COLO668 (cell line): ENCODE results near the gene ZNF423.

Source experiments
- DNase-seq: peaks from one replicate; lab custom pipeline; 2025; ENCODE audit not compliant: unreplicated experiment; lab: John Stamatoyannopoulos, UW

Gene ZNF423

DNA sequence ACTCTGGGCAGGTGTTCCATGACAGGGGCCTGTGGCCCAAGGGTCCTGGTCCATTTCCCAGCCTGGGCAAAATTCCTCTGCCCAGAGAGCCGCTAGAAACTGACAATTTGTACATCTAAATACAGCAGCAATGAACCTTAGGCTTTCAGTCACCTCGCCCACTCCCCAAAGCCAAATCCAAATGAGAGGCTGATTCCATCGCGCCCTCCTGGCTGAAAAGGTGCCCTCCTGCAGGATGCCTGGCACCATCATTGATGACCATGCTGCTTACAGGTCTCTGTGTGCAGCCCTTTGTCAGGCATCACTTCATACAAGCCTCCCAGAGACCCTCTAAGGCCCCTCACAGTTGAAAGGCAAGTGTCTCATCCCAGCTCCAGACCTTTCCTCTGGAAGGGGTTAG lies 367.6 kb downstream of the ZNF423 start:
- DNase-seq: no peak

DNA sequence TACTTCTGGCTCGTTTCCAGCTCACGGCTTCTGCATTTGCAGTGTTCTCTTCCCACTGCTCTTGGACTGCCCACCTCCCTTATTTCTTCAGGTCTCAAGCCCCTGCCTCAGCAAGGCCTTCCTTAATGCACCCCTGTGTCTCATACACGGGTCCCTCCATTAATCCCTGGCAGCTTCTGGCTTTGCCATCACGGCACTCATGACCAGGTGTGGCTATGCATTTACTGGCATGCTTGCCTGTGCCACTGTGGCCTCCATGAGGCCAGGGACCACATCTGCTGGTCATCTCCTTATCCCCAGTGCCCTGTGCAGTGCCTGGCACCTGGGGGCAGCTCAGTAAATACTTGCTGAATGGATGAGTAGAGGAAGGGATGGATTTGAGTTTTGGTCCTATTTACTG lies 368.2 kb downstream of the ZNF423 start:
- no peak for DNase-seq

DNA sequence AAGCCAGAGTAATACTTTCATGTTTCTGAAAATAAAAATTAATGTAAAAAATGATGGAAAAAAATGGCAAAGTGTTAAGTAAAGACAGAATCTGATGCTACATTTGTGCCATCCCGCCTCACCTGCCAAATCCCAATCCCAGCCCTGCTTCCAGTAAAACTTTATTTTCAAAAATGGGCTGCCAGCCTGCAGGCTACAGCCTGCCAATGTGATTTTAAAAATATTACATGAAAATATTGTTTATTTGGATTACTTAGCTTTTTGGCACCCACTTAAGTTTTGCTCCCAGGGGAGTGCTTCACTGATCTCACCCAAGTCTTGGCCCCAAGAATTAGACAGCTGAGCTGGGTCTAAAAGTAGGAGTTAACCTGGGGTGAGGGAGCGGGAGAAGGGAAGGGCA lies 369.5 kb downstream of the ZNF423 start:
- no peak for DNase-seq

DNA sequence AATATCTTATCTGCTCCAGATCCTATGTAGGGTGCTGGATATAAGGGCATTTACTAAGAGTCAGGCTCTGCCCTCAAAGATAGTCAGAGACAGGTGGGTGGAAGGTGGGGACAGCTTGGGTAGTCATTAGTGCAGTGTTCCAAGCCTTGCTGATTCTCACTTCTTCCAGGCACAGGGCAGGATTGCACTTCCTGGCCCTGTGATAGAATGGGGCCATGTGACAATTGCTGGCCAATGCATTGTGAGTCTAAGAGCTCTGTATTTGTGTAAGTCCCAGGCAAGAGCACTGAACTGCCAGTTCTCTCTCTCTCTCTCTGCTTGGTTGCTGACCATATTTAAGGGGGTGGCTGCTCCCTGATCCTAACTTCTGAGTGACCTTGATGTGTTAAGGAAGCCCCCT lies 370.2 kb downstream of the ZNF423 start:
- DNase-seq: no peak

DNA sequence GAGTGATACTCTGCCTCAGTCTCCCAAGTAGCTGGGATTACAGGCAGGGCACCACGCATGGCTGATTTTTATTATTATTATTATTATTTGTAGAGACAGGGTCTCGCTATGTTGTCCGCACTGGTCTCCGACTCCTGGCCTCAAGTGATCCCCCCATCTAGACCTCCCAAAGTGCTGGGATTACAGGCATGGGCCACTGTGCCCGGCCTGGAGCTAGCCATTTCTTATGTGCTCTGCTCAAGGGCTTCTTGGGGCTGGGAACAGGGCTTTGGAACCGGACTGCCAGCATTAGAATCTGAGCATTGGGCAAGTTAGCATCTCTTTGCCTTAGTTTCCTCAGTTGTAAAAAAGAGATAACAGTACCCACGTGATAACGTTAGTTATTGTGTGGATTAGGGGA lies 371.0 kb downstream of the ZNF423 start:
- no peak for DNase-seq

DNA sequence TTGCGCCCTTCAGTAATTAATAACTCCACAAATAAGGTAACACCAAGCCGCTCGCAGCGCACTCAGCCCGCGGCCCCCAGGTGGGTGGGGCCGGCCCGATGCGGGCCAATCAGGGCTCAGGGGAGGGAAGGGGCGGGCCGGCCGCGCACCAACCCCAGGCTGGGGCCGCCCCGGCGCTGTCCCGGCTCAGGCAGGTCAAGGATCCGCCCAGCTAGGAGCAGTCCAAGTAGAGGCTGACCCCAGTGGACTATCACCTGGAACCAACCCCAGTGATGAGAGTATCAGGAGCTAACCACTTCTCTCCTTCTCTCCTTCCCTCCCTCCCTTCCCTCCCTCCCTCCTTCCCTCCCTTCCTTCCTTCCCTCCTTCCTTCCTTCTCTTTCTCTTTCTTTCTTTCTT lies 371.5 kb downstream of the ZNF423 start:
- DNase-seq: no peak

DNA sequence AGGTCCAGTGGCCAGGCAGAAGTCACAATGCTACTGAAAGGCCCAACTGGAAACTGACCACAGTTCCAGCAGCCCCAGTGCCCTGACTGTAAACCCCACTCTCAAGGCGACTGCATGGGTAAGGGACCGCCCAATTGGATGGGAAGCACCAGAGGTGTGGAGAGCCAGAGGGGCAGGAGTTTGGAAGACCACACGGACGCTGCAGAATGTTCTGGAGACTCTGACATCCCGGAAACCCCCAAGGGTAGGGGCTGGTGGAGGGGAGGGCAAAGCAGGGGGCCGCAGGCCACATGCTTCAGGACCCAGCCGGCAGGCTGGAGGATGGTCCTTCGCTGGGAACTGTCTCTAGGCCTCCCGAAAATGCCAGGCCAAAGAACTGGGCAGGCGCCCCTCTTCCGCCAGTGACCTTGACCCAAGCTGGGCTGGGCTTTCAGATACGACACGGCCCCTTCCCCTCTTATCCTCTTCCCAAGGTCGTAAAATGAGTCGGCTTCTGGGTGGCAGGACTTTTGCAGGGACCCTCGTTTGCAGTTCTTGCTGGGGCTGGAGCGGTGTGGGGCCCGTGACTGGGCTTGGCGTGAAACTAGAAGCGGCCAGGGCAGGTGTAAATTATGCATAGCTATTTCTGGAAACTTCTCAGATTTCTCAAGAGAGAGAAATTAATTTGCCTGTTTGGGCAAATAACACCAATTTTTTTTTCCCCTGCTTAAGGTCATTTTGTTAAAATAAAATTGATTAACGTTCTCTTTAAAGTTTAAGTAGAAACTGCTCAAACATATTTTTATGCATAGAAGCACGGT lies 372.1 kb downstream of the ZNF423 start:
- DNase-seq: no peak

DNA sequence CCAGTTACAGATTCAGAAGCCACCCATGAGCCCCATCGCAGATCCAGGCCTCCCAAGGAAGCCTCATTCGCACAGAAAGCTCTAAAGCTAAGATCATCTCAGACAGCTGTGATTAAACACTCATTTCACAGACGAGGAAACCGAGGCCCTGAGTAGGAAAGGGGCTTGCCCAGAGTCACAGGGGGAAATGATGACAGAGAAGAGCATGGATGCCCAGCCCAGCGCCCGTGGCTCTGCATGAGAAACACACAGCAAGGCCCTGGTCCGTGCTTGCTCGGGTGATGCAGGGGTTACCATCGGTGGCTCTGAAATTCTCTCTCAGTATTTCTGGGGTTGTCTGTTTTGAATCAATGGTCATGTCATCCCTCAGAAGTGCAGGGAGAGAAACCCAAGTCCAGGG lies 372.7 kb downstream of the ZNF423 start:
- no peak for DNase-seq

DNA sequence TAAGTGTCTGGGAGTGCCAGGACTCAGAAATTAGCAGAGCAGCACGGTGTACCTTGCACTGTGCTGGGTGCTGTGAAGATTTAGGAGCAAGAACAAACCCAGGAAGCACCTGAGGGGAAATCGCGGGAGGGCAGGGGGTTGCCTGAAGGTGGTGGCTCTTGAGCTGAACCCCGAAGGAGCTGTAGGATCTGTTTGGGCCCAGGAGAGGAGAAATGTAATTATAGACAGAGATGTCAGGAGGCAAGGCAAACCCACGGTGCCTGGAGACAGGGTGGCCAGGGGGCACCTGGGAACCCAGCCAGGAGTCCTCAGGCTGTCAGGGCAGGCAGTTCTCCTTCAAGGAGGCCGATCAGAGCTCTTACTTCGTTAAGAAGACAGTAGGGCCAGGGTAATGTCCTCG lies 373.2 kb downstream of the ZNF423 start:
- DNase-seq: no peak

DNA sequence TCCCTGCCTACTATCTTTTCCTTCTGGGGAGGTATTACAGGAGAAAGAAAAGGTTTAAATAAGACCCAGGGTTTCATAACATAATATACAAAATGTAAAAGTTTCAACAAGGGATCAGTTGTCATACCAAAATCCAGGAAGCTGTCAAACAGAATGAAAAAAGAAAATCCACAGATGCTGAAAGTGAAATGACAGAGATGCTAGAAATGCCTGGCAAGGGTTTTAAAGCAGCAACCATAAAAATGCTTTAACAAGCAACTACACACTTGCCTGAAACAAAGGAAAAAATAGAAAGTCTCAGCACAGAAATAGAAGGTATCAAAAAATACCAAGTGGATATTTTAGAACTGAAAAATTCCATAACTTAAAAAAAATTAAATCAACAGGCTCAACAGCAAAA lies 377.3 kb downstream of the ZNF423 start:
- no peak for DNase-seq

DNA sequence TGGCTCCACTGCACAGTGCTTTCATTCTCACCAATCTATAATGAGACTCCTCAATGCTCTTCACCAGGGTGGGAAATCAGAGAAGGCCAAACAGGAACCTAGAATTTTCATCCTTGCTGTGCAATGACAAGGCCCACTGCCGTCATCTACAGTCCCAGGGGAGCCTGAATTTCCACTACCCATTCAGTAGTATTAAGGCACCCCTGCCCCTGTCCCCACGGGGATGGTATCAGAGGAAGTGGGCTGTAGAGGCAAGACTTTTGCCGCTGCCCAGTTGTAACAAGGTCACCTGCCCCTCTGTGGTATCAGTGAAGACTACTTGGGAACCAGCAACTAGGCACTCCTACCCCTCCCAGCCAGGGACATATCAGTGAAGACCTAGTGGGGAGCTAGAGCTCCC lies 377.8 kb downstream of the ZNF423 start:
- DNase-seq: no peak

DNA sequence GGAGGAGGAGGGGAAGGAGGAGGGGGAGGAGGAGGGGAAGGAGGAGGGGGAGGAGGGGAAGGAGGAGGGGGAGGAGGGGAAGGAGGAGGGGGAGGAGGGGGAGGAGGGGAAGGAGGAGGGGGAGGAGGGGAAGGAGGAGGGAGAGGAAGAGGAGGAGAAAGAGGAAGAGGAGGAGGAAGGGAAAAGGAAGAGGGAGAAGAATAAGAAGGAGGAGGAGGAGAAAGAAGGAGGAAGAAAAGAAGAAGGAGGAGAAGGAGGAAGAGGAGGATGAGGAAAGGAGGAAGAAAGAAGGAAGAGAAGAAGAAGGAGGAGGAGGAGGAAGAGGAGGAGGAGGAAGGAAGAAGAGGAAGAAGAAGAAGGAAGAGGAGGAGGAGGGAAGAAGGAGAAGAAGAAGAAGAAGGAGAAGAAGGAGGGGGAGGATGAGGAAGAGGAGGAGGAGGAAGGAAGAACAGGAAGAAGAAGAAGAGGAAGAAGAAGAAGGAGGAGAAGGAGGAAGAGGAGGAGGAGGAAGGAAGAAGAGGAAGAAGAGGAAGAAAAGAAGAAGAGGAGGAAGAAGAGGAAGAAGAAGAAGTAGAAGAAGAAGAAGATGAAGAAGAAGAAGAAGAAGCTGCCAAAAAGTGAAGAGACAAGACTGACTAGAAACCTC lies 378.5 kb downstream of the ZNF423 start:
- DNase-seq: no peak

DNA sequence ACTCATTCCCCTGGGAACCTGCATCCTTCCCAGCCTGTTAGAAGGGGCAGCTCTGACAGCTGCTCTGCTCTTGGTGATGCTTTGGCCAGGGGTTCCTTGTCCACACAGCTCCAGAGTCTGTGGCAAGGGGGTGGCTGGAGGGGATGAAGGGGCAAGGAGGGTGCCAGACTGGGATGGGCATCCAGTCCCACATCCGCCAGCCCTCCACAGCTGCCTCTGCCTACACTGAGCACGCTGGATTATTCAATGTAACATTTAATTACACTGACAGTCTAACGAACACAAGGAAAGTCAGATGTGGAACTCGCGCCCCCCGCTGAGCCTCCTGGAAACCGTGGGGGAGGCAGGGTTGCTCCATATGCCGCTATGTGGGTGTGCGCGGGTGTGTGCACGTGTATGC lies 381.2 kb downstream of the ZNF423 start:
- DNase-seq: no peak

DNA sequence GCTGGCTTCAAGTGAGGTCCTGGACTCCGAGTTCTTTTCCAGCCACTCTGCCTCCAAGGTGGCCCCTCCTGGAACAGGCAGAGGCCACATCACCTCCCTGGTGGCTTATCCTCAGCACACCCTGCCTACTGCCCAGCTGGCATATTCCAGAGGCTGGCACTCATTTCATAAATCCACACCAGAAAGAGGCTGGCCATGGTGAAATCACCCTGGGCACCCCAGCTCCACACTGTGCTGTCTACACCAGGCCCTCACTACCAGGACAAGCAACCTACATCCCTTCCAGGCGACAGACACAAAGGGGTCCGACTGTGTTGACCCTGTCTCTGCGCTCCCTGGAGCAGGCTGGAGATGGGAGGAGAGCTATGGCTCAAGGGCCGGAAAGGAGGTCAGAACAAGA lies 382.1 kb downstream of the ZNF423 start:
- DNase-seq: no peak

DNA sequence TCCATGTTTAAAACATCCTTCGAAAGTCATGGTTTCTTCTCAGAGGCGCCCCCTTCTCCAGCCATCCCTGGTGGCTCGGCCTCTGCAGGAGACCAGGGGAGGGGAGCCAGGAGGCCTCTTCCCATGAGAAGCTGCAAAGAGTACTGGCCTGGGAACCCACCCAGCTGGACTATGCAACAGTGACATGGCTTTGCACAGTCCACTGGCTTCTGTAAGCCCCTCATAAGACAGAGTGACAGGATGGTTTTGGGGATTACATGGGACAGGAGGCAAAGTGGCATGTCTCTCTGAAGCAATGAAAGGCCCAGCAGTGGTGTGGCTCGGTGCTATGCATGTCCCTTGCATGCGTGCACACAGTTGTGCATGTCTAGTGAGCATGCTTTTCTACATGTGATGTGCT lies 382.8 kb downstream of the ZNF423 start:
- DNase-seq: no peak

DNA sequence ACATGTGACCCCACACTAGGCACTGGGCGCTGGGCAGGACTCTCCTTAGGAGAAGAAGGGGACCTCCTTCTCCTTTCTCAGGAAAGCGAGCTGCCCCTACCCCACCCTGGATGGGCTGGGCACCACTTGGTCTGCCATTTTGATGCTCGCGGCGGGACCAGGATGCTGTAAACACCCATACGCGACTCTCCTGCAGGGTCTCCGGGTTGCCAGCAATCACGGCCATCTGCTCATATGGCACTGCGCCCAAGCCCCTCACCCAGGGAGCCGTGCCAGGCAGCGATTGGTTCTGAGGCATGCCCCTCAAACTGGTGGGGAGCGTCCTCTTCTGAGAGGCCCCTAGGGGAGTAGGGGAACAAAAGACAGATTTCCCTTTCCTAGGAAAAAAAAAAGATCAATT lies 383.3 kb downstream of the ZNF423 start:
- DNase-seq: no peak

DNA sequence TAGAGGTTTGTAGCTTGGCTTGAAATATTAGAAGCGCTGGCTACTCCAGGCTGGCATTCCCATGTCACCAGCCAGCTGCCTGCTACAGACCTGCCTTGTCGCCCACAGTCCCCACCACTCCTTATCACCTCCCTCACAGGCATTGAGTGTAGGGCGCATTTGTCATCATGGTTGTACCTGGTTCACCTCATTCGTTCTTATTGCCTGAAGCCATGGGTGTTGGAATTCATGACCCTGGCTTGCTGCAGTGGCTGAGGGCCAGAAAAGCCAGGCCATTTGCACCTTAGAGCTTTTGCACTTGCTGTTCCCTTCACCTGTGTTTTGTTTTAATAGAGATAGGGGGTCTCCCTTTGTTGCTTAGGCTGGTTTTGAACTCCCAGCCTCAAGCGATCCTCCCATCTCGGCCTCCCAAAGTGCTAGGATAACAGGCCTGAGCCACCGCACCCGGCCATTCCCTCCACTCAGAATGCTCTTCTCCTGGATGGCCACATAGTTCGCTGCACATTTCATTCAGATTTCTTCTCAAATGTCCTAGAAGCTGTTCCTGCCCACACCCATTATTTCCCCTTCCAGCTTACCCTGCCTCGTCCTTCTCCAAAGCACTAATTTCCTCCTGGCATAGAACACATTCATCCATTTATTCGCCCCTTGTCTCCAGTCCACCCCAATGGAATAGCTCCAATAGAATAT lies 384.7 kb downstream of the ZNF423 start:
- no peak for DNase-seq

DNA sequence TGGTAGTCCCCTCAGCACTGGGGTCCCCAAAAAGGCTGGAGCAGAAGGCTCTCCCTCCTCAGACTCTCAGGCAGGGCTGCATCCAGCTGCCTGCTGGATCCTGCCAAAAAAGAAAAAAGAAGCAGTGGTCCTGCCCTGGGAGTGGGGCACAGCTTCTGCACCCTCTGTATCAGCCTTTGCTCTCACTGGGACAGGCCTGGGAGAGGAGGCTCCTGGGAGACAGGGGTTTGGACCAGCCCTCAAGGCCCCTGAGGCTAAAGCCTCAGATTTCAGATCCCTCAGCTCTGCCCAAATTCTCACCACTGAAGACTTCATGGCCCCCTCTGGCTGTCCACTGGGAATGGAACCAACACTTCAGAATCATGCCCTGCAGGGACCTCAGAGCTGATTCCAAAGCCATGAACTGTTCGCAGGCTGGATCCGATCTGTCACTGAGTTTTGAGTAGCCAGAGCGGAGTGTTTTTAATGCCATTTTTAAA lies 385.4 kb downstream of the ZNF423 start:
- no peak for DNase-seq

DNA sequence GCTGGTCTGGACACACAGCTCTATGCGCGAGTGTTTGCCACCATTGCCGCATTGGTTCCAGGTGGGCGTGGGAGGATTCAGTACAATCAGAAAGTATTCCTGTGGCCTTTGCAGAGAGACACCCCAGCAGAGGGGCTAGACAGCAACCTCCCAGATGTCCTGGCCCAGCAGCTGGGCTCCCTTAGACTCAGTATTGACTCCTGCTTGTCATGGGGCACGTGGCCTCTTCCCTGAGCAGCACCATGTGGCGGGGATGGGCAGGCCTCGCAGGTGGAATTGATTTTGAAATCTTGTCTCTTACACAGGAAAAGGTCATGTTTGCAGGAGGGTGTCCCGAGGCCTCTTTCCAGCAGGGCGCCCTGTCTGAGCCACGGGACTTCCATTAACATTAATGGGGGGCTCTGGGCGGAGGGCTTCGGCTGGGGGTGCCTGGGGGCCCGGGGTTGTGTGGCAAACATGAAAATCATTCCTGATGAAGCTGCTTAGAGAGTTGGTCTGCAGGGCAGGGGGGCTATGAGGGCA lies 385.9 kb downstream of the ZNF423 start:
- DNase-seq: no peak

DNA sequence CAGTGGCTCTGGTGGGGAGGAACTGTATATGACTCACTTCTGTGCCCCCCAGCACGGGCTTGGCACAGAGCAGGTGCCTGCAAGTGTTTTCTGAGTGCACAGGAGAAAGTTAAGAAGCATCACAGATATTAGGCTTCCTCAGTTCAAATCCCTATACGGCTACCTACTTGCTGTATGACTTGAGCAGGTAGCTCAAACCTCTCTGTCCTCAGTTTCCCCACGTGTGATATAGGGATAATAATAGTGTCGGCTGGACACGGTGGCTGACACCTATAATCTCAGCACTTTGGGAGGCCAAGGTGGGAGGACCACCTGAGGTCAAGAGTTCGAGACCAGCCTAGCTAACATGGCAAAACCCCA lies 386.6 kb downstream of the ZNF423 start:
- no peak for DNase-seq

DNA sequence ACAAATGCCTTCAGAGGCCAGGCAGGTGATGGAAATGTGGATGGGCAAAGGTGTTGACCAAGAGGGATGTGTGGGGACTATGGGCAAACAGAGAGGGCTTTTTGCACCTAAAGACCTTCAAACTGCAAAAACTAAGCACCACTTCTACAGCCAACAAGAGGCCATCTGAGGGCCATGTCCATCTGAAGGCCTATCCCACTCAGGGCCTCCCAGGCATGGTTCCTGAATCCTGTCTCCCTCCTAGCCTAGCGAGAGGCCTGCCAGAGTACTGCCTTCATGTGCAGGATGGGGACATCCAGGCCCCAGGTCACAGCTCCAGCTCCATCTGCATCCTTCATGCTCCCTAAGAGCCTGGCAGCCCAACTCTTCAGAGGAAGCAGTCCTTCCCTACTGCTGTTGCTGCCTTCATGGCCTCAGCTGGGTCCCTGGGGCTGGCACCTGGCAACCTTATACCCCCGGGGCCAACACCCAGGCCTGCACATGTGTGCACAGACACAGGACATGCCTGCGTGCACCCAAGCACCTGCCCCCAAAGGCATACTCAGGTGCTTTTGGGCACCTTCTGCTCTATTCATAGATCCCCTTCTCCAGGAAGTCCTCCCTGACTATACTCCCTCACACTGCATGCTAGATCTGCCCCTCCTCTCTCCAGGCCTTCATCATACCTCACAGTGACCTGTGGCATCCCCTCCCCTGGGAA lies 387.2 kb downstream of the ZNF423 start:
- DNase-seq: no peak
